GM12874 (cell line): ENCODE data around the gene MAML2.

Experiments used
- TF ChIP-seq, protein P1 (sequence below): IDR thresholded peaks from 2 replicates; pipeline ENCODE4 v1.5.1; 2011; ENCODE audit warnings: low read depth, mild to moderate bottlenecking, control low read depth, low read length, moderate library complexity; ENCODE audit not compliant: insufficient read depth

Gene MAML2

DNA sequence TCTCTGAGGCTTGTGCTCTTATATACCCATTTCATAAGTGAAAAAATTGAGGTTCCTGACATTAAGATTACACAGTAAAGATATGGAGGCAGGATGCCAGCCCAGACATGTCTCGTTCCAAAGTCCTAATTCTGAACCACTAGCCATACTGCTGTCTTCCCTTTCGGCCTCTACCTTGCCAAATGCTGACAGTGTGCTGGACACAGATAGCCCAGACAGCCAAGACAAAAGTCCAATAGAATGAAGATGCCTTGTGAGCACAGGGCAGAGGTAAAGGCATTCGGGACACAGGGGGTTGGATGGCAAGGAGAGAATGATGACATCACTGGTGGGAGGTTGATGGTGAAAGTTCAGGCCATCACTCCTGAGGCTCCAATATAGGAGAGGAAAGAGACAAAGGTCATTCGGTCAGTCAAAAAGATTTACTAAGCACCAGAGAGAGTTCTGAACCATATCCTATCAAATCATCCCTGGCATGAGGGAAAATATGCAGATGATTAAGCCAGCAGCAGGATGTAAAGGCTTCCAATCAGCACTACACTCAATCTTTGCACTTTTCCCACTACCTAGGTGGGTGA, 245.1 kb downstream of the MAML2 start:
- TF ChIP-seq, protein P1, sequence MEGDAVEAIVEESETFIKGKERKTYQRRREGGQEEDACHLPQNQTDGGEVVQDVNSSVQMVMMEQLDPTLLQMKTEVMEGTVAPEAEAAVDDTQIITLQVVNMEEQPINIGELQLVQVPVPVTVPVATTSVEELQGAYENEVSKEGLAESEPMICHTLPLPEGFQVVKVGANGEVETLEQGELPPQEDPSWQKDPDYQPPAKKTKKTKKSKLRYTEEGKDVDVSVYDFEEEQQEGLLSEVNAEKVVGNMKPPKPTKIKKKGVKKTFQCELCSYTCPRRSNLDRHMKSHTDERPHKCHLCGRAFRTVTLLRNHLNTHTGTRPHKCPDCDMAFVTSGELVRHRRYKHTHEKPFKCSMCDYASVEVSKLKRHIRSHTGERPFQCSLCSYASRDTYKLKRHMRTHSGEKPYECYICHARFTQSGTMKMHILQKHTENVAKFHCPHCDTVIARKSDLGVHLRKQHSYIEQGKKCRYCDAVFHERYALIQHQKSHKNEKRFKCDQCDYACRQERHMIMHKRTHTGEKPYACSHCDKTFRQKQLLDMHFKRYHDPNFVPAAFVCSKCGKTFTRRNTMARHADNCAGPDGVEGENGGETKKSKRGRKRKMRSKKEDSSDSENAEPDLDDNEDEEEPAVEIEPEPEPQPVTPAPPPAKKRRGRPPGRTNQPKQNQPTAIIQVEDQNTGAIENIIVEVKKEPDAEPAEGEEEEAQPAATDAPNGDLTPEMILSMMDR: no peak

GRCh38 chr11:96096360-96096759, 246.6 kb downstream of the MAML2 start:
- TF ChIP-seq, protein P1: no peak

DNA sequence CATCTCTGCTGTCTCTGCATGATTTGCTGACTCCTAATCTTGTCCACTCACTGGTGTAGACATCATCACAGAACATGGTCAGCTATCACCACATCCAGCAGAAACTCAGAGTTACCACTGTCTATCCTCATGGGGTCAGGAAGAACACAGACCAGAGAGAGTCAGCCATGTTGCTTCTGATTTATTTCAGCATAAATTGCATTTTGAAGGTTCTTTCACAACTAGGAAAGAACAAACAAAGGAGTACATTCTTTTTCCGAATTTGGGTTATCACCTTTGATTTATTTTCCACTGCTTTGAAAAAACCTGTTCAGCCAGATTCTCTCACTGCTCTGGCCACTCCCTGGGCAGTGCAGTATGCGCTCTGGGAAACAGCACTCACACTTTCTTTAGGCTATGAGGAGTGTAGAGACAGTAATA, 247.1 kb downstream of the MAML2 start:
- TF ChIP-seq, protein P1: no peak

GRCh38 chr11:96094156-96094555, 248.8 kb downstream of the MAML2 start:
- TF ChIP-seq, protein P1: no peak

GRCh38 chr11:96092511-96092910, 250.5 kb downstream of the MAML2 start:
- TF ChIP-seq, protein P1: no peak

- TF ChIP-seq, protein P1: peak; percentile 13; the same call in 1 of the 2 replicates
Measured at GRCh38 chr11:96091476-96091875, 251.5 kb downstream of the MAML2 start.

DNA sequence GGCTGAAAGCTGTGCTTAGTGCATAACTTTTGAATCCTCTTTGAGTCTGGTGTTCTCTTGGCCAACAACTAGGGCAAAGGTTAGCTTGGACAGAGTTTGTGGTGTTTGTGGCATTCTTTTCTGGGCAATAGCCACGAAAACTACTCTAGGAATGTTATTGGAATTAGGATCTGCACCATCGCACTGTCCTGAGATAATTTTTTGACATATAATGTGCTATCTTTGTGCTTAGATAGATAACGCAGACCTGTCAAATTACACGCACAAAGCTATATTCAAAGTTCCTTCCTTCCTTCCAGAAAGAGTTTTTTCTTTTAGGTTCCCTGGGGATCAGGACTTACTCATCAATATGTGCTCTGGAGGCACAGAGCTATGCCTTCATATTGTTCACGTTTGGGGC, 252.3 kb downstream of the MAML2 start:
- TF ChIP-seq, protein P1: no peak
